Activated CD8-positive, alpha-beta memory T cell treated with anti-CD3 and anti-CD28 coated beads, Interleukin-2, amount 50 U/mL, for 24 hours (primary cell): Measurements from ENCODE around the gene TUSC2.

Experiments
- DNase-seq: peaks from one replicate; pipeline ENCODE4 v3.0.0-alpha.2; 2020; ENCODE audit errors: extremely low read depth

The TUSC2 gene

GRCh38 chr3:50354850-50355249 lies 26.8 kb upstream of the TUSC2 start:
- no peak for DNase-seq

GRCh38 chr3:50354186-50354764 lies 26.3 kb upstream of the TUSC2 start:
- DNase-seq, result no peak

GRCh38 chr3:50353245-50354004 lies 25.4 kb upstream of the TUSC2 start:
- no peak for DNase-seq

GRCh38 chr3:50352781-50353180 lies 24.8 kb upstream of the TUSC2 start:
- no peak for DNase-seq

- DNase-seq, result no peak
Observed at GRCh38 chr3:50351323-50351697, 23.3 kb upstream of the TUSC2 start.

- DNase-seq, result peak; percentile 100
Observed at GRCh38 chr3:50350527-50351322, 22.7 kb upstream of the TUSC2 start, which contains the start of the genes CYB561D2 and NPRL2. CYB561D2 (plus strand) TSS chr3:50350862; CDS start chr3:50351434, 572 bp downstream. NPRL2 (minus strand) TSS chr3:50350775; CDS start chr3:50350652, 123 bp downstream.

- no peak for DNase-seq
Observed at GRCh38 chr3:50350213-50350526, 22.1 kb upstream of the TUSC2 start.

- peak; percentile 37 for DNase-seq
Observed at GRCh38 chr3:50347187-50347813, 19.3 kb upstream of the TUSC2 start.

- DNase-seq, result no peak
Observed at GRCh38 chr3:50345586-50346234, 17.7 kb upstream of the TUSC2 start, which contains the start of gene ZMYND10. ZMYND10 (minus strand) TSS chr3:50345732; CDS start chr3:50345579, 153 bp downstream.

- no peak for DNase-seq
Observed at GRCh38 chr3:50345008-50345407, 17.0 kb upstream of the TUSC2 start.

- DNase-seq, result no peak
Observed at GRCh38 chr3:50342813-50343633, 15.0 kb upstream of the TUSC2 start.

- no peak for DNase-seq
Observed at GRCh38 chr3:50341996-50342650, 14.1 kb upstream of the TUSC2 start.

GRCh38 chr3:50341537-50341936 lies 13.5 kb upstream of the TUSC2 start:
- DNase-seq, result no peak

- DNase-seq, result no peak
Observed at GRCh38 chr3:50340448-50341329, 12.7 kb upstream of the TUSC2 start, which contains the start of gene RASSF1. RASSF1 (minus strand) TSS chr3:50340836; CDS start chr3:50340805, 31 bp downstream.

GRCh38 chr3:50340147-50340447 lies 12.1 kb upstream of the TUSC2 start:
- DNase-seq, result no peak

GRCh38 chr3:50339485-50340146 lies 11.6 kb upstream of the TUSC2 start:
- no peak for DNase-seq

- DNase-seq, result no peak
Observed at GRCh38 chr3:50338965-50339364, 10.9 kb upstream of the TUSC2 start.

- peak; percentile 94 for DNase-seq
Observed at GRCh38 chr3:50337175-50337861, 9.3 kb upstream of the TUSC2 start.
